ENCODE data around the gene IQCK.

IQCK gene

DNA sequence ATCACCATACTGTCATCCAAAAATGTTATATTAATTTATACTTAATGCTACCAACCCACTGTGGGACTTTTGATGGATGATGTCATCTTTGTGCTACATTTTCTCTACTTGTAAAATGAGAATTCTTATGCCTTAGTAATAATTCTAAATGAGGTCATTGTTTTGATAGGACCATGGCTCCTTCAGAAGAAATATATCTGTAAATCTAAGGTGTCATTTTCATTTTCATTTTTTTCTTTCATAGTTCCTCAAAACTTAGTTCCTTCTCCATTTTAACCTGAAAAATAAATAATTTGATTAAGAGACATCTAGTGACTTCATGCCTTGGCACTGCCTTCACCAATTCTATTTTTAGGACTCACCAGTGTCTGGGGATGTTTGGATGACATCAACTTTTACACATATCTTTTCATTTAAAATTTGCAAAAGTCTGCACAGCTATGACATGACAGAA lies 117.9 kb downstream of the IQCK start:
- TF ChIP-seq, protein P1, sequence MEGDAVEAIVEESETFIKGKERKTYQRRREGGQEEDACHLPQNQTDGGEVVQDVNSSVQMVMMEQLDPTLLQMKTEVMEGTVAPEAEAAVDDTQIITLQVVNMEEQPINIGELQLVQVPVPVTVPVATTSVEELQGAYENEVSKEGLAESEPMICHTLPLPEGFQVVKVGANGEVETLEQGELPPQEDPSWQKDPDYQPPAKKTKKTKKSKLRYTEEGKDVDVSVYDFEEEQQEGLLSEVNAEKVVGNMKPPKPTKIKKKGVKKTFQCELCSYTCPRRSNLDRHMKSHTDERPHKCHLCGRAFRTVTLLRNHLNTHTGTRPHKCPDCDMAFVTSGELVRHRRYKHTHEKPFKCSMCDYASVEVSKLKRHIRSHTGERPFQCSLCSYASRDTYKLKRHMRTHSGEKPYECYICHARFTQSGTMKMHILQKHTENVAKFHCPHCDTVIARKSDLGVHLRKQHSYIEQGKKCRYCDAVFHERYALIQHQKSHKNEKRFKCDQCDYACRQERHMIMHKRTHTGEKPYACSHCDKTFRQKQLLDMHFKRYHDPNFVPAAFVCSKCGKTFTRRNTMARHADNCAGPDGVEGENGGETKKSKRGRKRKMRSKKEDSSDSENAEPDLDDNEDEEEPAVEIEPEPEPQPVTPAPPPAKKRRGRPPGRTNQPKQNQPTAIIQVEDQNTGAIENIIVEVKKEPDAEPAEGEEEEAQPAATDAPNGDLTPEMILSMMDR (IDR thresholded peaks at IDR 0.05): no peak
- Histone ChIP-seq H3K27me3 (no peaks in the 10 kb centered on the region), H3K36me3 (no peaks in the 10 kb centered on the region), H3K4me3 (ENCODE audit: low read depth in 1 of 2, low read length in 1 of 2) (no peak overlapping the region), H3K27ac (no peak overlapping the region), H3K4me1 (ENCODE audit: control insufficient read depth in 1 of 2, insufficient read depth in 1 of 2, low read depth in 1 of 2, low read length in 1 of 2) (no peaks in the 10 kb centered on the region), H3K9me3 (no peaks in the 10 kb centered on the region)

DNA sequence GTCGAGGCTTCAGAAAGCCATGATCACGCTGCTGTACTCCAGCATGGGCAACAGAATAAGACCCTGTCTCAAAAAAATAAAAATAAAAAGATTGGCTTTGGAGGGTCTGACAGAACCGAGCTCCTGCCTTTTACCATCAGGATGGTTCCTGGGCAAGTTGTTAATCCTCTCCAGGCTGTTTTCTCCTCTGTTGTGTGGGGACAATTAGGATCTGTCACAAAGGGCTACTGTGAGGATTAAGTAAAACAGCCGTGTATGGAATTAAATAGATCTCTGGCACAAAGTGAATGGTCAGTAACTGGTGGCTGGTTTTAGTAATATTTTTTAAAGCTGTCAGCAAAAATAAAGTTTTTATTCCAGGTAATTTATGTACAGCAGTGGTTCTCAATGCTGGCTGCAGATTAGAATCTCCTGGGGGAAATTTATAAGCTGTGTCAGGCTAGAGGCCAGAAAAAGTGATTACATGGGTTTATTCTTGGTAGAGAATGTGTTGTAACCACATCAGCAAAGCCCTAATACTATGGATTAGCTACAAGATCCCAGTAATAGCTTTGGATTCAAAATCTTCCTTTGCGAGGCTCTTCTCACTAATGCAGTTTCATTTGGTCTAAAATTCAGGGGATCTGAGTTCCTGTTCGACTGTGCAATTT lies 119.4 kb downstream of the IQCK start:
- no peak overlapping the region for H3K27ac ChIP-seq
- TF ChIP-seq, protein P1 (IDR thresholded peaks at IDR 0.05): no peak
- no peaks in the 10 kb centered on the region for H3K9me3 ChIP-seq
- no peak overlapping the region for H3K4me3 ChIP-seq (ENCODE audit: low read depth in 1 of 2, low read length in 1 of 2)
- no peaks in the 10 kb centered on the region for H3K27me3 ChIP-seq
- no peaks in the 10 kb centered on the region for H3K36me3 ChIP-seq
- no peaks in the 10 kb centered on the region for H3K4me1 ChIP-seq (ENCODE audit: control insufficient read depth in 1 of 2, insufficient read depth in 1 of 2, low read depth in 1 of 2, low read length in 1 of 2)

DNA sequence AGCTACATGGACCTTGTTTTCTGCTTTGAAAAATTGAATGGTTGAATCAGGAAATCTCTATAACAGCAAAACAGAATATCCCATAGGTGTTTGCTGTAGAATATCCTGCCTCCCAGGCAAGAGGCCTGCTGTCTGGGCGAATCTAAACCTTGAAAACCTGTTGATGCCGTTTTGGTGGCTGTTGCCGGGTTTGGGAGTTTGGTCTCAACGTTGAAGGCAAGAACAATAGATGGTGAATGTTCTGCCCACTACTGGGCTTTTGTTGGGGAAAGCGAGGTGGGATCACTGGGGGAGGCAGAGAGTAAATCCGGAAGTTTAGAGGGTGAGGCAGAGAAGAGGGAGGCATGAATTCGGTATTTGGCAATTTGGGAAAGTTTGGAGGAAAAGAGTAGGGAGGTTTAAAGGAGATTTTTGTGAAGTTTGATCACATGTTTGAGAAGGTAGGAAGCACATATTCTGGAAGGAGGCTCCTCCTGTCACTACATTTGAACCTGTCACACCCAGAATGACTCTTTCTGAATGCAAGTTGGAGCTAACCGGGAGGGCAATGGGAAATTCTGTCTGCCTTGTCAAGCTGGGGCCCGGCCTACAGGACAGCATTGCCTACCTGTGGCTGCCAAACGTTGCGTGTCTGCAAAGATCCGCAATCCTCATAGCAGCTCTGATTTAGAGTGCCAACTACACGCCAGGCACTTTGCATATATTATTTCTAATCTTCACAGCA lies 120.1 kb downstream of the IQCK start:
- Histone ChIP-seq H3K9me3 (no peaks in the 10 kb centered on the region), H3K27ac (no peak overlapping the region), H3K36me3 (no peaks in the 10 kb centered on the region), H3K4me1 (ENCODE audit: control insufficient read depth in 1 of 2, insufficient read depth in 1 of 2, low read depth in 1 of 2, low read length in 1 of 2) (no peaks in the 10 kb centered on the region), H3K4me3 (ENCODE audit: low read depth in 1 of 2, low read length in 1 of 2) (no peak overlapping the region), H3K27me3 (no peaks in the 10 kb centered on the region)
- TF ChIP-seq, protein P1 (IDR thresholded peaks at IDR 0.05): no peak

DNA sequence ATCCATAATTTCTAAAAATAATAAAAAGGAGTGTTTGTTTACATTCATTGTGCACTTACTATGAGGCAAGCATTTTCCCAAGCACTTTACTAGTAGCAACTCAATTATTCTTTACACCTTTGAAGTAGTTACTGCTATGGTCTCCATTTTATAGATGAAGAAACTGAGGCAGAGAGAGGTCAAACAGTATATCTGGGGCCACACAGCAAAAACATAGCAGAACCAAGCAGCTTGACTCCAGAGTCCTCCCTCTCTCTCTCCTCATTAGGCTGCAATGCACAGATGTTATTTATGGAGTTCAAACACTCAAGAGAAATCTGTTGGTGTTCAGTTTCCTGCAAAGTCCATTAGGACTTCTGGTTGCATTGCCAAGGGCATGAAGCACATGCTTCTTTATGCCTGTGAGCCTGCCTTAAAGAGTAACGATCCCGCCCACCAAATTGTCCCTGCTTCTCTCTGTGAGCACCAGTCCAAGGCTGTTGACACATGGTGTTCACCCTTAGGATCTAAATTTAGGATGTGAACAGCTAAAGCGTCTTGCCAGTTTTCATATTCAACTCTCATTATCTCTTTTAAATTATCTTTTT lies 122.5 kb downstream of the IQCK start:
- TF ChIP-seq, protein P1 (IDR thresholded peaks at IDR 0.05): no peak
- no peak overlapping the region for H3K27ac ChIP-seq

DNA sequence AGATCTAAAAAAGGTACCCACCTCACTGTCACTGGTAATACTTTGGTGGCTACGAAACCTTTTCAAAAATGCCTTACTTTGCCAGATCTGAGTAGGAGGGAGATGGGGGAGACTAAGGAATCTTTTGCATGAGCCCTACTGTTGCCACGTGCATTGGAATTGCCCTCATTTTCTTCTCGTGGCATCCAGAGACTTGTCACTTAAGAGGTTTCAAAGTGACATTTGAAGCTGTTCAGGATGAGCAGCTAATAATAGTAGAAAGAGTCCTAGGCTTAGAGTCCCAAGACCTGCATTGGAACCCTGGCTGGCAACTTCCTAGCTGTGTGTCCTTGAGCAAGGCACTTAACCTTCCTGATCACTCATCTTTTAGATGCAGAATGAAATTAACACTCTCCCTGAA lies 123.1 kb downstream of the IQCK start:
- H3K27me3 ChIP-seq: no peaks in the 10 kb centered on the region
- no peaks in the 10 kb centered on the region for H3K36me3 ChIP-seq
- H3K9me3 ChIP-seq: no peaks in the 10 kb centered on the region
- TF ChIP-seq, protein P1 (IDR thresholded peaks at IDR 0.05): no peak
- H3K4me3 ChIP-seq (ENCODE audit: low read depth in 1 of 2, low read length in 1 of 2): no peak overlapping the region
- no peak overlapping the region for H3K27ac ChIP-seq
- H3K4me1 ChIP-seq (ENCODE audit: control insufficient read depth in 1 of 2, insufficient read depth in 1 of 2, low read depth in 1 of 2, low read length in 1 of 2): no peaks in the 10 kb centered on the region

More for the DNA sequence above, 122.5 kb downstream of the IQCK start:
- Histone ChIP-seq H3K4me3 (ENCODE audit: low read depth in 1 of 2, low read length in 1 of 2) (no peak overlapping the region), H3K9me3 (no peaks in the 10 kb centered on the region), H3K27me3 (no peaks in the 10 kb centered on the region), H3K36me3 (no peaks in the 10 kb centered on the region), H3K4me1 (ENCODE audit: control insufficient read depth in 1 of 2, insufficient read depth in 1 of 2, low read depth in 1 of 2, low read length in 1 of 2) (no peaks in the 10 kb centered on the region)

Measured in neutrophil (primary cell).